Measurements from ENCODE around the gene VTI1A. TPM values are rescaled to one million over a fixed set of nuclear protein-coding genes. Genes with fewer than 3 reads are reported as not detected.

VTI1A gene
- total and polyA plus RNA-seq, 2 of the 4 experiments (the other 2 are of a cell fraction), result 9.7 to 24.9 TPM

DNA sequence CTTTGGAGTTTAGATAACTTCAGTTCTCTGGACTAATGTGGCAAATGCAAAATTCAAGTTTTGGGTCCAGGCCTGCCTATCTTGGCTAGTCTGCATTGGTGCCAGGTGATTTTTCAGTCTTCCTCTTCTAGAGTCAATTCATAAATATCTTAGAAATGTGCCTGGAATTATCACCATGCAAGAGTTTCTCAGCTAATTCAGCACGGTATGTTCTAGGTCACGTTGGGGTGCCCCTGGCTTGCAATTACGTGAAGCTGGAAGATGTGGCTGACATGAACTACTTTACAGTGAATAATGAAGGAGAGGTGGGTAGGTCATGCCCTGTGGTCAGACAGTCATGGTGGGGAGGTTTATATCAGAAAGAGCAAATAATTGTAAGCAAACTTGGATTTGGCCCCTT is 25.3 kb upstream of the VTI1A start:
- in situ Hi-C loops (cut with MboI; ENCODE audit: low sequenced_read_pairs), result no loop called here
- H3K56ac ChIP-seq (ENCODE audit: extremely low read depth, insufficient read depth, low read length), result no peak overlapping the region
- no peak overlapping the region for H2BK20ac ChIP-seq (ENCODE audit: low read depth, low read length)
- H4K8ac ChIP-seq (ENCODE audit: low read depth in 2 of 2, low read length in 2 of 2), result no peak overlapping the region
- H3K4me1 ChIP-seq (ENCODE audit: control insufficient read depth, insufficient read depth, low read length), result no peaks in the 10 kb centered on the region
- intact Hi-C loops (cut with micrococcal nuclease), result no loop called here
- H3K27ac ChIP-seq (ENCODE audit: insufficient read depth, low read length), result no peak overlapping the region
- no peak overlapping the region for H2AK9ac ChIP-seq (replicated peaks; ENCODE audit: low read depth, low read length, poor library complexity)
- no peak overlapping the region for H3K23ac ChIP-seq (ENCODE audit: low read depth, low read length)
- H3K9me3 ChIP-seq (ENCODE audit: control insufficient read depth, insufficient read depth, low read length), result no peaks in the 10 kb centered on the region
- BruUV-seq (replicated peaks), result no TSS peak
- no peak overlapping the region for H2AK5ac ChIP-seq (ENCODE audit: low read depth, low read length)
- H3K9ac ChIP-seq (ENCODE audit: low read depth, low read length), result no peak overlapping the region
- ATAC-seq (ENCODE audit: low read depth) (no peak), DNase-seq (no peak)
- no peak overlapping the region for H3K4ac ChIP-seq (ENCODE audit: low read depth, low read length)
- CTCF ChIA-PET, result no interaction called here
- POLR2A ChIA-PET (ENCODE audit: unreplicated experiment), result no interaction called here
- H3K79me1 ChIP-seq (ENCODE audit: low read depth in 1 of 2, low read length in 2 of 2), result no peaks in the 10 kb centered on the region
- H3K4me3 ChIP-seq (ENCODE audit: insufficient read depth, low read depth, low read length), result no peak overlapping the region
- TF ChIP-seq RCOR1 (IDR thresholded peaks at IDR 0.05; ENCODE audit: insufficient replicate concordance, low read length), result no peak
- TF ChIP-seq POLR2A (IDR thresholded peaks at IDR 0.05; ENCODE audit: low read depth, low read length), result no peak
- TF ChIP-seq RAD21 (IDR thresholded peaks at IDR 0.05; ENCODE audit: low read length), result no peak
- no peak for TF ChIP-seq MAFK (IDR thresholded peaks at IDR 0.05; ENCODE audit: low read depth, low read length)
- TF ChIP-seq MAZ (IDR thresholded peaks at IDR 0.05; ENCODE audit: borderline replicate concordance, low read depth, low read length), result no peak
- no peak for TF ChIP-seq FOS (IDR thresholded peaks at IDR 0.05; ENCODE audit: low read depth, low read length)
- TF ChIP-seq RFX5 (IDR thresholded peaks at IDR 0.05; ENCODE audit: low read depth, low read length), result no peak
- TF ChIP-seq CHD1 (IDR thresholded peaks at IDR 0.05; ENCODE audit: low read depth, low read length), result no peak
- TF ChIP-seq, protein P1, sequence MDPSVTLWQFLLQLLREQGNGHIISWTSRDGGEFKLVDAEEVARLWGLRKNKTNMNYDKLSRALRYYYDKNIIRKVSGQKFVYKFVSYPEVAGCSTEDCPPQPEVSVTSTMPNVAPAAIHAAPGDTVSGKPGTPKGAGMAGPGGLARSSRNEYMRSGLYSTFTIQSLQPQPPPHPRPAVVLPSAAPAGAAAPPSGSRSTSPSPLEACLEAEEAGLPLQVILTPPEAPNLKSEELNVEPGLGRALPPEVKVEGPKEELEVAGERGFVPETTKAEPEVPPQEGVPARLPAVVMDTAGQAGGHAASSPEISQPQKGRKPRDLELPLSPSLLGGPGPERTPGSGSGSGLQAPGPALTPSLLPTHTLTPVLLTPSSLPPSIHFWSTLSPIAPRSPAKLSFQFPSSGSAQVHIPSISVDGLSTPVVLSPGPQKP (IDR thresholded peaks at IDR 0.05; ENCODE audit: borderline replicate concordance, low read depth, low read length), result no peak
- TF ChIP-seq MXI1 (IDR thresholded peaks at IDR 0.05; ENCODE audit: borderline replicate concordance, low read depth, low read length), result no peak
- no peak for TF ChIP-seq NFE2L2 (IDR thresholded peaks at IDR 0.05; ENCODE audit: low read depth, low read length)
- no peak for TF ChIP-seq SMC3 (IDR thresholded peaks at IDR 0.05; ENCODE audit: low read depth, low read length)
- TF ChIP-seq CEBPB (IDR thresholded peaks at IDR 0.05; ENCODE audit: low read depth, low read length), result no peak
- no peak for TF ChIP-seq BHLHE40 (IDR thresholded peaks at IDR 0.05; ENCODE audit: low read depth, low read length)
- H3K4me2 ChIP-seq (ENCODE audit: low read depth, low read length), result no peak overlapping the region
- H2BK120ac ChIP-seq (ENCODE audit: low read depth, low read length), result no peak overlapping the region
- no peaks in the 10 kb centered on the region for H3K27me3 ChIP-seq (ENCODE audit: control insufficient read depth, insufficient read depth, low read length)
- H2AFZ ChIP-seq (replicated peaks; ENCODE audit: low read length, poor library complexity), result no peak overlapping the region
- H4K91ac ChIP-seq (ENCODE audit: insufficient read depth, low read depth, low read length), result no peak overlapping the region
- H2BK5ac ChIP-seq (ENCODE audit: low read depth, low read length, poor library complexity, severe bottlenecking), result no peak overlapping the region
- no peaks in the 10 kb centered on the region; the same call in 1 of the 2 replicates for H4K20me1 ChIP-seq (ENCODE audit: insufficient read depth, low read length)
- no peaks in the 10 kb centered on the region for H3K36me3 ChIP-seq (ENCODE audit: control insufficient read depth, insufficient read depth, low read length)
- no peak overlapping the region for H3K18ac ChIP-seq (ENCODE audit: low read depth, low read length)
- 56% methylated on average over 3 of the region's 3 CpGs; no CpG with 5 or more reads in 1 of the 2 experiments for whole genome bisulfite sequencing, 2 experiments (ENCODE audit: extremely low coverage in 2 of 2, insufficient read length in 1 of 2)
- H3K9me1 ChIP-seq (ENCODE audit: insufficient read depth, low read length), result no peaks in the 10 kb centered on the region; the same call in 1 of the 2 replicates
- dilution Hi-C loops (cut with HindIII; ENCODE audit: low sequenced_read_pairs, unreplicated experiment), result no loop called here
- no peak overlapping the region for H4K5ac ChIP-seq (ENCODE audit: low read depth, low read length)
- H3K14ac ChIP-seq (replicated peaks; ENCODE audit: low read depth, low read length), result no peak overlapping the region
- no peak overlapping the region for H2BK15ac ChIP-seq (ENCODE audit: low read depth, low read length)

All from IMR-90 (cell line).